Peyer's patch (tissue), 4 donors: Measurements from ENCODE around the gene EIF3I. TPM values are rescaled to one million over a fixed set of nuclear protein-coding genes. Genes with fewer than 3 reads are reported as not detected.
A peak's percentile ranks its signal among the peaks of the same experiment; 100 is the strongest.

ENCODE experiments used
- DNase-seq, 3 donors: peaks; one replicate each; pipeline ENCODE4 v3.0.0-alpha.2; 2017 to 2019
- H3K27ac ChIP-seq, 4 donors: fragments of 200-600 bp; sonication (generic); one replicate each; pipeline ENCODE4 v1.5.1; 2016 to 2019
- H3K27me3 ChIP-seq, 2 donors: fragments of 200-600 bp; sonication (generic); one replicate each; pipeline ENCODE4 v1.5.1; 2019
- H3K36me3 ChIP-seq, 3 donors: fragments of 200-600 bp; sonication (generic); one replicate each; pipeline ENCODE4 v1.5.1; 2016 to 2019
- H3K4me1 ChIP-seq, 4 donors: fragments of 200-600 bp; sonication (generic); one replicate each; pipeline ENCODE4 v1.5.1; 2016 to 2019
- H3K4me3 ChIP-seq, 4 donors: fragments of 200-600 bp; sonication (generic); 1 replicate in 3 of 4; 2 replicates in 1 of 4; pipeline ENCODE4 v1.5.1; 2016 to 2019; ENCODE audit warnings: mild to moderate bottlenecking in 1 of 4
- H3K9me3 ChIP-seq, 4 donors: fragments of 200-600 bp; sonication (generic); one replicate each; pipeline ENCODE4 v1.5.1; 2016 to 2019; ENCODE audit warnings: mild to moderate bottlenecking in 1 of 4
- CTCF ChIP-seq, 6 experiments: fragments of 450-650 bp in 4 of 6; fragments of 200-600 bp in 2 of 6; sonication (generic) in 1 of 6; IDR thresholded peaks; one replicate each; pipeline ENCODE4 v1.5.1; 2017 to 2019; ENCODE audit warnings: antibody characterized with exemption in 6 of 6, mild to moderate bottlenecking in 3 of 6, moderate library complexity in 1 of 6
- POLR2A ChIP-seq, 2 donors: fragments of 450-650 bp; IDR thresholded peaks; one replicate each; pipeline ENCODE4 v1.5.1; 2017; ENCODE audit warnings: antibody characterized with exemption in 2 of 2, mild to moderate bottlenecking in 2 of 2, moderate library complexity in 2 of 2
- total RNA-seq, 4 donors: library from RNA; depleted of rRNA; stranded (reverse); fragments of >200 nt; gene quantifications; one replicate each; pipeline ENCODE4 v1.1.0, GENCODE V29; 2016

EIF3I gene
- total RNA-seq, 4 donors from 2014 or later = 76.1 to 105 (median 84.7) TPM

- no peaks in the 10 kb centered on the region for H3K27me3 ChIP-seq
- DNase-seq = no peak
- H3K4me1 ChIP-seq = peaks cover 0 to 12% (median 8%) of the 10 kb centered on the region in 4 donors
- H3K27ac ChIP-seq = no peak overlapping the region
- no peaks in the 10 kb centered on the region for H3K9me3 ChIP-seq
- TF ChIP-seq CTCF (IDR thresholded peaks at IDR 0.05) = no peak
- no peak for TF ChIP-seq POLR2A (IDR thresholded peaks at IDR 0.05)
- no peaks in the 10 kb centered on the region for H3K36me3 ChIP-seq
- H3K4me3 ChIP-seq = no peak overlapping the region
These were observed 47.5 kb downstream of the EIF3I start for GRCh38 chr1:32269744-32270143.

- TF ChIP-seq CTCF (IDR thresholded peaks at IDR 0.05) (no peak), POLR2A (IDR thresholded peaks at IDR 0.05) (no peak)
- H3K4me3 ChIP-seq = no peak overlapping the region
- DNase-seq = no peak
- peaks cover 0 to 8% (median 8%) of the 10 kb centered on the region in 4 donors for H3K4me1 ChIP-seq
- H3K27ac ChIP-seq = peak overlapping the region in 2 of 4 donors; percentile 25 to 63
- no peaks in the 10 kb centered on the region for H3K27me3 ChIP-seq
- H3K9me3 ChIP-seq = no peaks in the 10 kb centered on the region
- H3K36me3 ChIP-seq = no peaks in the 10 kb centered on the region
These were observed 50.6 kb downstream of the EIF3I start for GRCh38 chr1:32272557-32273390.

GRCh38 chr1:32273391-32274208 lies 51.4 kb downstream of the EIF3I start:
- H3K36me3 ChIP-seq = no peaks in the 10 kb centered on the region
- peaks cover 0 to 8% (median 8%) of the 10 kb centered on the region in 4 donors for H3K4me1 ChIP-seq
- TF ChIP-seq CTCF (IDR thresholded peaks at IDR 0.05) = no peak
- no peak for TF ChIP-seq POLR2A (IDR thresholded peaks at IDR 0.05)
- H3K27me3 ChIP-seq = no peaks in the 10 kb centered on the region
- H3K4me3 ChIP-seq = no peak overlapping the region
- H3K27ac ChIP-seq = peak overlapping the region in 2 of 4 donors; percentile 36 to 63
- peak in 2 of 3 donors; percentile 80 to 82 for DNase-seq
- H3K9me3 ChIP-seq = no peaks in the 10 kb centered on the region

- peaks cover 0 to 8% (median 8%) of the 10 kb centered on the region in 4 donors for H3K4me1 ChIP-seq
- peak overlapping the region in 1 of 4 donors; percentile 63 for H3K27ac ChIP-seq
- DNase-seq = no peak
- no peaks in the 10 kb centered on the region for H3K27me3 ChIP-seq
- H3K9me3 ChIP-seq = no peaks in the 10 kb centered on the region
- TF ChIP-seq CTCF (IDR thresholded peaks at IDR 0.05) (no peak), POLR2A (IDR thresholded peaks at IDR 0.05) (no peak)
- H3K36me3 ChIP-seq = no peaks in the 10 kb centered on the region
- H3K4me3 ChIP-seq = no peak overlapping the region
These were observed 52.6 kb downstream of the EIF3I start for GRCh38 chr1:32274646-32275340.

GRCh38 chr1:32275424-32275823 lies 53.2 kb downstream of the EIF3I start:
- peaks cover 0 to 8% (median 8%) of the 10 kb centered on the region in 4 donors for H3K4me1 ChIP-seq
- no peaks in the 10 kb centered on the region for H3K36me3 ChIP-seq
- H3K4me3 ChIP-seq = peak overlapping the region in 1 of 4 donors; percentile 29
- DNase-seq = no peak
- no peaks in the 10 kb centered on the region for H3K9me3 ChIP-seq
- H3K27ac ChIP-seq = no peak overlapping the region
- TF ChIP-seq POLR2A (IDR thresholded peaks at IDR 0.05) (no peak), CTCF (IDR thresholded peaks at IDR 0.05) (no peak)
- H3K27me3 ChIP-seq = no peaks in the 10 kb centered on the region
